GM23248 (cell line): ENCODE results near the gene CCND1.

Experiments
- EZH2 ChIP-seq: fragments of 200-600 bp; sonication (generic); IDR thresholded peaks from 2 replicates; pipeline ENCODE4 v1.6.1; 2018; ENCODE audit warnings: antibody characterized with exemption, mild to moderate bottlenecking; ENCODE audit not compliant: insufficient read depth, poor library complexity, severe bottlenecking
- EZH2phosphoT487 ChIP-seq: fragments of 200-600 bp; sonication (generic); IDR thresholded peaks from 2 replicates; pipeline ENCODE4 v1.6.1; 2018; ENCODE audit warnings: antibody characterized with exemption, moderate library complexity, mild to moderate bottlenecking, low read depth; ENCODE audit not compliant: insufficient read depth

GRCh38 chr11:69703453-69703767 is 62.5 kb downstream of the CCND1 start:
- TF ChIP-seq EZH2phosphoT487 (no peak), EZH2 (no peak)
